Measurements from ENCODE around the gene KRTAP16-1.

Gene KRTAP16-1

DNA sequence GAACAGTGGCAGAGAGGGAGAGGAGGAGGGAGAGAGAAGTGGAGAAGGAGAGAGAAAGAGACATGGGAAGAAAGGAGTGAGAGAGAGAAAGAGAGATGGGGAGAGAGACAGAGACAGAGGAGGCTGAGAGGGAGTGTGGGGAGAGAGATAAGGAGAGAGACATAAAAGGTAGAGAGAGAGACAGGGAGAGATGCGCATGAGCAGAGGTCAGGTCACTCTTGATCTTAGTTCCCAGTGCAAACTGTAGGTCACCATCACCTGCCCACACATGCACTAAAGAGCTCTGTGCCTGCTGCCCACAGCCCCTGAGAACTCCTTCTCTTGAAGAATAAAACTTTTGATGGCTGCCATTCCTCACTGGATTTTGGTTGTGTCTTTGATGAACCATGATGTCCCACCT lies 26.6 kb upstream of the KRTAP16-1 start:
- no peak for TF ChIP-seq EZH2phosphoT487 (IDR thresholded peaks at IDR 0.05; ENCODE audit: low read depth)
- TF ChIP-seq, protein P1, sequence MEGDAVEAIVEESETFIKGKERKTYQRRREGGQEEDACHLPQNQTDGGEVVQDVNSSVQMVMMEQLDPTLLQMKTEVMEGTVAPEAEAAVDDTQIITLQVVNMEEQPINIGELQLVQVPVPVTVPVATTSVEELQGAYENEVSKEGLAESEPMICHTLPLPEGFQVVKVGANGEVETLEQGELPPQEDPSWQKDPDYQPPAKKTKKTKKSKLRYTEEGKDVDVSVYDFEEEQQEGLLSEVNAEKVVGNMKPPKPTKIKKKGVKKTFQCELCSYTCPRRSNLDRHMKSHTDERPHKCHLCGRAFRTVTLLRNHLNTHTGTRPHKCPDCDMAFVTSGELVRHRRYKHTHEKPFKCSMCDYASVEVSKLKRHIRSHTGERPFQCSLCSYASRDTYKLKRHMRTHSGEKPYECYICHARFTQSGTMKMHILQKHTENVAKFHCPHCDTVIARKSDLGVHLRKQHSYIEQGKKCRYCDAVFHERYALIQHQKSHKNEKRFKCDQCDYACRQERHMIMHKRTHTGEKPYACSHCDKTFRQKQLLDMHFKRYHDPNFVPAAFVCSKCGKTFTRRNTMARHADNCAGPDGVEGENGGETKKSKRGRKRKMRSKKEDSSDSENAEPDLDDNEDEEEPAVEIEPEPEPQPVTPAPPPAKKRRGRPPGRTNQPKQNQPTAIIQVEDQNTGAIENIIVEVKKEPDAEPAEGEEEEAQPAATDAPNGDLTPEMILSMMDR (IDR thresholded peaks at IDR 0.05; ENCODE audit: low read depth, low read length) = no peak
- no peaks in the 10 kb centered on the region for H4K20me1 ChIP-seq (ENCODE audit: insufficient read depth, low read length)
- H2AFZ ChIP-seq (ENCODE audit: low read depth, low read length) = no peak overlapping the region
- no peak overlapping the region for H3K4me3 ChIP-seq (ENCODE audit: low read length)
- no peak overlapping the region for H3K27ac ChIP-seq (ENCODE audit: low read length)
- no peaks in the 10 kb centered on the region for H3K79me2 ChIP-seq (ENCODE audit: low read length)
- no peak overlapping the region for H3K9ac ChIP-seq (ENCODE audit: low read length)
- peaks cover 48% of the 10 kb centered on the region for H3K4me1 ChIP-seq (ENCODE audit: low read length)
- H3K36me3 ChIP-seq (replicated peaks; ENCODE audit: low read depth, low read length) = no peaks in the 10 kb centered on the region
- no peak overlapping the region for H3K4me2 ChIP-seq (ENCODE audit: low read length)
- H3K9me3 ChIP-seq (ENCODE audit: insufficient read depth, low read length) = no peaks in the 10 kb centered on the region
- H3K27me3 ChIP-seq (ENCODE audit: low read depth, low read length) = no peaks in the 10 kb centered on the region

GRCh38 chr17:41334385-41335305 lies 25.5 kb upstream of the KRTAP16-1 start:
- Histone ChIP-seq H3K4me3 (ENCODE audit: low read length) (peak overlapping the region; percentile 10; the same call in 1 of the 2 replicates), H3K27ac (ENCODE audit: low read length) (peak overlapping the region; percentile 54), H2AFZ (ENCODE audit: low read depth, low read length) (peak overlapping the region; percentile 19; the same call in 1 of the 2 replicates), H3K4me1 (ENCODE audit: low read length) (peaks cover 37% of the 10 kb centered on the region), H4K20me1 (ENCODE audit: insufficient read depth, low read length) (no peaks in the 10 kb centered on the region), H3K79me2 (ENCODE audit: low read length) (no peaks in the 10 kb centered on the region), H3K9me3 (ENCODE audit: insufficient read depth, low read length) (no peaks in the 10 kb centered on the region), H3K27me3 (ENCODE audit: low read depth, low read length) (no peaks in the 10 kb centered on the region), H3K36me3 (replicated peaks; ENCODE audit: low read depth, low read length) (no peaks in the 10 kb centered on the region), H3K9ac (ENCODE audit: low read length) (no peak overlapping the region), H3K4me2 (ENCODE audit: low read length) (peak overlapping the region; percentile 41)
- TF ChIP-seq EZH2phosphoT487 (IDR thresholded peaks at IDR 0.05; ENCODE audit: low read depth) = no peak
- TF ChIP-seq, protein P1 (IDR thresholded peaks at IDR 0.05; ENCODE audit: low read depth, low read length) = no peak

DNA sequence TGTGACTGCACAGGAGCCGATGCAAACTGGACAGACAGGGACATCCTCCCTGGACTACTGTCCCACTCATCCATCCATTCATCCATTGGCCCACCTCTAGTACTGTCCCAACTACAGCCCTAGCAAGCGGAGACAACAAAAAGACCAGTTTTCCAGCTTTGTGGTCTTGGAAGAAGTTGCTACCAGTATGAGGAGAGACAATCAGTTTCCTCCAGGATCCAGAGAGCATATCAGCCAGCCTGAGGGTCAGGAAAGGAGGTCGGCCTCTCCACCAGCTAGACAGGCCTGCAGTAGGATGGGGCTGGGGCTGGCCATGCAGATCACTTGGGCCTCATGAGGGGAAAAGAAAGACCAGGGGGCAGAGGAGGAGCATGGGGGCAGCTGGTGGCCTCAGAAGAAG lies 24.7 kb upstream of the KRTAP16-1 start:
- H4K20me1 ChIP-seq (ENCODE audit: insufficient read depth, low read length) = no peaks in the 10 kb centered on the region
- peak overlapping the region; percentile 41; the same call in 1 of the 2 replicates for H3K4me2 ChIP-seq (ENCODE audit: low read length)
- no peak overlapping the region for H2AFZ ChIP-seq (ENCODE audit: low read depth, low read length)
- H3K27me3 ChIP-seq (ENCODE audit: low read depth, low read length) = no peaks in the 10 kb centered on the region
- H3K79me2 ChIP-seq (ENCODE audit: low read length) = no peaks in the 10 kb centered on the region
- no peaks in the 10 kb centered on the region for H3K36me3 ChIP-seq (replicated peaks; ENCODE audit: low read depth, low read length)
- H3K9ac ChIP-seq (ENCODE audit: low read length) = no peak overlapping the region
- H3K4me3 ChIP-seq (ENCODE audit: low read length) = no peak overlapping the region
- peak overlapping the region; percentile 54 for H3K27ac ChIP-seq (ENCODE audit: low read length)
- no peaks in the 10 kb centered on the region for H3K9me3 ChIP-seq (ENCODE audit: insufficient read depth, low read length)
- TF ChIP-seq, protein P1 (IDR thresholded peaks at IDR 0.05; ENCODE audit: low read depth, low read length) = no peak
- TF ChIP-seq EZH2phosphoT487 (IDR thresholded peaks at IDR 0.05; ENCODE audit: low read depth) = no peak
- H3K4me1 ChIP-seq (ENCODE audit: low read length) = peaks cover 29% of the 10 kb centered on the region

- no peak overlapping the region for H3K27ac ChIP-seq (ENCODE audit: low read length)
- no peak overlapping the region for H3K4me3 ChIP-seq (ENCODE audit: low read length)
- no peak overlapping the region for H3K4me2 ChIP-seq (ENCODE audit: low read length)
- no peak overlapping the region for H2AFZ ChIP-seq (ENCODE audit: low read depth, low read length)
- no peaks in the 10 kb centered on the region for H3K9me3 ChIP-seq (ENCODE audit: insufficient read depth, low read length)
- no peaks in the 10 kb centered on the region for H4K20me1 ChIP-seq (ENCODE audit: insufficient read depth, low read length)
- no peaks in the 10 kb centered on the region for H3K27me3 ChIP-seq (ENCODE audit: low read depth, low read length)
- TF ChIP-seq, protein P1 (IDR thresholded peaks at IDR 0.05; ENCODE audit: low read depth, low read length) = no peak
- no peak for TF ChIP-seq EZH2phosphoT487 (IDR thresholded peaks at IDR 0.05; ENCODE audit: low read depth)
- no peaks in the 10 kb centered on the region for H3K79me2 ChIP-seq (ENCODE audit: low read length)
- no peak overlapping the region for H3K9ac ChIP-seq (ENCODE audit: low read length)
- no peaks in the 10 kb centered on the region for H3K36me3 ChIP-seq (replicated peaks; ENCODE audit: low read depth, low read length)
- peaks cover 23% of the 10 kb centered on the region for H3K4me1 ChIP-seq (ENCODE audit: low read length)
These were observed 24.0 kb upstream of the KRTAP16-1 start for GRCh38 chr17:41333098-41333497.
